Adrenal gland (tissue), 5 donors: ENCODE results near the gene RHOH.

Source experiments
- POLR2A ChIP-seq, 2 donors: fragments of 450-650 bp; IDR thresholded peaks; one replicate each; pipeline ENCODE4 v1.6.1; 2017; ENCODE audit warnings: antibody characterized with exemption in 2 of 2, mild to moderate bottlenecking in 2 of 2, moderate library complexity in 1 of 2
- TF ChIP-seq, protein P1 (sequence below), 6 experiments: fragments of 450-650 bp in 4 of 6; fragments of 200-600 bp in 2 of 6; sonication (generic) in 1 of 6; IDR thresholded peaks; 1 replicate in 5 of 6; 2 replicates in 1 of 6; pipeline versions ENCODE4 v1.5.1 to v1.8.0; 2016 to 2021; ENCODE audit warnings: antibody characterized with exemption in 6 of 6, mild to moderate bottlenecking in 2 of 6, moderate library complexity in 1 of 6
- donor health status: DM: no; HTN: no; CAD: no.

DNA sequence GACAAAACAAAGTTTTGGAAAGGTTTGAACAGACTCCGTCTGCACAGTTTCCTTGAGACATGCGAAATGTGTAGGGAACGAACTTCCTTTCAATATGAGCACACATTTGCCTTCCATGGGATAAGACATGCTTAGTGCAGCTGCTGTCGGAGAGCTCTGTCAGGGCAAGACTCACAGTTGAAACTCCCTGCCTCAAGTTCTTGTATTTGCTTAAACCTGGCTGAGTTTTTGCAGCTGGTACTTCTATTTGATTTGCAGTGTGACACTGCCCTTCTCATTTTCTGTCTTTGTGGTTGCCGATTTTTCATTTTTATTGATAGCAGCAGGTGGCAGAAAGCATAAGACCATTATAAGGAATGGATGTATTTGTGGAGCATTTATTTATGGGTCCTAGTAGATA, 18.2 kb upstream of the RHOH start:
- TF ChIP-seq POLR2A (IDR thresholded peaks at IDR 0.05) = no peak
- TF ChIP-seq, protein P1, sequence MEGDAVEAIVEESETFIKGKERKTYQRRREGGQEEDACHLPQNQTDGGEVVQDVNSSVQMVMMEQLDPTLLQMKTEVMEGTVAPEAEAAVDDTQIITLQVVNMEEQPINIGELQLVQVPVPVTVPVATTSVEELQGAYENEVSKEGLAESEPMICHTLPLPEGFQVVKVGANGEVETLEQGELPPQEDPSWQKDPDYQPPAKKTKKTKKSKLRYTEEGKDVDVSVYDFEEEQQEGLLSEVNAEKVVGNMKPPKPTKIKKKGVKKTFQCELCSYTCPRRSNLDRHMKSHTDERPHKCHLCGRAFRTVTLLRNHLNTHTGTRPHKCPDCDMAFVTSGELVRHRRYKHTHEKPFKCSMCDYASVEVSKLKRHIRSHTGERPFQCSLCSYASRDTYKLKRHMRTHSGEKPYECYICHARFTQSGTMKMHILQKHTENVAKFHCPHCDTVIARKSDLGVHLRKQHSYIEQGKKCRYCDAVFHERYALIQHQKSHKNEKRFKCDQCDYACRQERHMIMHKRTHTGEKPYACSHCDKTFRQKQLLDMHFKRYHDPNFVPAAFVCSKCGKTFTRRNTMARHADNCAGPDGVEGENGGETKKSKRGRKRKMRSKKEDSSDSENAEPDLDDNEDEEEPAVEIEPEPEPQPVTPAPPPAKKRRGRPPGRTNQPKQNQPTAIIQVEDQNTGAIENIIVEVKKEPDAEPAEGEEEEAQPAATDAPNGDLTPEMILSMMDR (IDR thresholded peaks at IDR 0.05) = no peak
